Stomach (tissue), 9 donors: ENCODE data around the gene SLC35F3. TPM values are rescaled to one million over a fixed set of nuclear protein-coding genes. Genes with fewer than 3 reads are reported as not detected.

ENCODE experiments used
- DNase-seq, 2 donors: peaks; one replicate each; pipeline versions ENCODE4 v3.0.0 to v3.0.0-alpha.2; 2013 to 2019
- H3K27ac ChIP-seq, 5 donors: fragments of 200-600 bp in 4 of 5; sonication (generic) in 4 of 5; one replicate each; pipeline ENCODE4 v1.5.1; 2013 to 2019; ENCODE audit warnings: mild to moderate bottlenecking in 1 of 5, moderate library complexity in 1 of 5
- H3K27me3 ChIP-seq, 3 donors: fragments of 200-600 bp; sonication (generic); one replicate each; pipeline ENCODE4 v1.5.1; 2017 to 2019; ENCODE audit warnings: mixed run types in 1 of 3
- H3K36me3 ChIP-seq, 4 donors: fragments of 200-600 bp; sonication (generic); 1 replicate in 3 of 4; 2 replicates in 1 of 4; pipeline ENCODE4 v1.5.1; 2016 to 2019
- H3K4me1 ChIP-seq, 4 donors: fragments of 200-600 bp; sonication (generic); one replicate each; pipeline ENCODE4 v1.5.1; 2016 to 2019
- H3K4me3 ChIP-seq, 4 donors: fragments of 200-600 bp; sonication (generic) in 3 of 4; one replicate each; pipeline ENCODE4 v1.5.1; 2016 to 2019; ENCODE audit warnings: mild to moderate bottlenecking in 1 of 4
- H3K9me3 ChIP-seq, 4 donors: fragments of 200-600 bp; sonication (generic); one replicate each; pipeline ENCODE4 v1.5.1; 2016 to 2019
- CTCF ChIP-seq, 7 experiments: fragments of 450-650 bp in 4 of 7; fragments of 200-600 bp in 3 of 7; sonication (generic) in 3 of 7; IDR thresholded peaks; one replicate each; pipeline ENCODE4 v1.5.1; 2016 to 2019; ENCODE audit warnings: antibody characterized with exemption in 7 of 7, control low read depth in 2 of 7, mild to moderate bottlenecking in 1 of 7
- EP300 ChIP-seq: sonication (generic); formaldehyde crosslinking; IDR thresholded peaks from one replicate; pipeline ENCODE4 v1.6.1; 2017; ENCODE audit warnings: antibody characterized with exemption
- POLR2A ChIP-seq, 4 donors: fragments of 450-650 bp; IDR thresholded peaks; one replicate each; pipeline ENCODE4 v1.6.1; 2016; ENCODE audit warnings: antibody characterized with exemption in 4 of 4, control low read depth in 2 of 4, mild to moderate bottlenecking in 1 of 4, moderate library complexity in 1 of 4
- POLR2AphosphoS5 ChIP-seq, 3 donors: sonication (generic); formaldehyde crosslinking; IDR thresholded peaks; one replicate each; pipeline ENCODE4 v1.6.1; 2016; ENCODE audit warnings: antibody characterized with exemption in 3 of 3
- WGBS, 5 donors: extraction: QIAGEN DNeasy Blood & Tissue Kit in 3 of 5; methylation state at CpG; one replicate each; pipeline versions ENCODE4 v1.1.5 to v1.1.7; 2013 to 2018; 5-methylcytosine and 5-hydroxymethylcytosine counted together
- intact Hi-C: fragments of 100-400 bp; cut with DNase I; formaldehyde crosslinking; loops from one replicate; pipeline ENCODE4 v1.15.1; 2023; ENCODE audit warnings: low total_unique reads
- polyA plus RNA-seq, 3 donors: library from polyadenylated mRNA; stranded (reverse); fragments of 200-250 nt; gene quantifications; one replicate each; pipeline ENCODE4 v1.2.3, GENCODE V29; 2013
- total RNA-seq, 5 donors: library from RNA; depleted of rRNA; stranded (reverse); fragments of >200 nt; gene quantifications; one replicate each; pipeline versions ENCODE4 v1.1.0 to v1.2.3, GENCODE V29; 2014 to 2016
- donor health status: healthy with polysubstance abuse.
- donor health status: Bipolar disorder and iron deficiency.
- donor health status: healthy.

SLC35F3 gene
- total and polyA plus RNA-seq, 8 donors: under 0.01 to 1.5 (median 0.59) TPM; not detected in 2

GRCh38 chr1:234279021-234279420, 374.5 kb downstream of the SLC35F3 start:
- Histone ChIP-seq H3K27me3 (peaks cover 0 to 7% (median 0%) of the 10 kb centered on the region in 3 donors), H3K9me3 (no peaks in the 10 kb centered on the region), H3K36me3 (no peaks in the 10 kb centered on the region), H3K4me1 (no peaks in the 10 kb centered on the region), H3K4me3 (no peak overlapping the region), H3K27ac (no peak overlapping the region)
- 71 to 92% (median 85%) methylated on average over 1 of the region's 1 CpG for WGBS, 5 donors
- intact Hi-C loops: no loop called here
- DNase-seq: no peak
- TF ChIP-seq POLR2A (IDR thresholded peaks at IDR 0.05) (no peak), CTCF (IDR thresholded peaks at IDR 0.05) (no peak), POLR2AphosphoS5 (IDR thresholded peaks at IDR 0.05) (no peak), EP300 (no peak)

- Histone ChIP-seq H3K4me3 (no peak overlapping the region), H3K27me3 (no peaks in the 10 kb centered on the region), H3K36me3 (no peaks in the 10 kb centered on the region), H3K9me3 (no peaks in the 10 kb centered on the region), H3K27ac (no peak overlapping the region), H3K4me1 (no peaks in the 10 kb centered on the region)
- WGBS, 5 donors: 74 to 84% (median 80%) methylated on average over 4 of the region's 4 CpGs
- TF ChIP-seq CTCF (IDR thresholded peaks at IDR 0.05) (no peak), POLR2A (IDR thresholded peaks at IDR 0.05) (no peak), POLR2AphosphoS5 (IDR thresholded peaks at IDR 0.05) (no peak), EP300 (no peak)
- intact Hi-C loops: no loop called here
- no peak for DNase-seq
These were observed 376.0 kb downstream of the SLC35F3 start for GRCh38 chr1:234280500-234280899.

- WGBS, 5 donors: 66 to 79% (median 77%) methylated on average over 12 of the region's 12 CpGs
- Histone ChIP-seq H3K27ac (no peak overlapping the region), H3K4me3 (no peak overlapping the region), H3K27me3 (no peaks in the 10 kb centered on the region), H3K36me3 (no peaks in the 10 kb centered on the region), H3K4me1 (no peaks in the 10 kb centered on the region), H3K9me3 (no peaks in the 10 kb centered on the region)
- intact Hi-C loops: no loop called here
- DNase-seq: peak in 1 of 2 donors; percentile 42
- no peak for TF ChIP-seq POLR2A (IDR thresholded peaks at IDR 0.05)
- no peak for TF ChIP-seq EP300
- no peak for TF ChIP-seq CTCF (IDR thresholded peaks at IDR 0.05)
- TF ChIP-seq POLR2AphosphoS5 (IDR thresholded peaks at IDR 0.05): no peak
These were observed 377.5 kb downstream of the SLC35F3 start for GRCh38 chr1:234281826-234282489.

- WGBS, 5 donors: 86 to 97% (median 88%) methylated on average over 4 of the region's 4 CpGs
- DNase-seq: no peak
- H3K27ac ChIP-seq: no peak overlapping the region
- H3K36me3 ChIP-seq: no peaks in the 10 kb centered on the region
- no peaks in the 10 kb centered on the region for H3K27me3 ChIP-seq
- no peaks in the 10 kb centered on the region for H3K4me1 ChIP-seq
- no peak overlapping the region for H3K4me3 ChIP-seq
- no peak for TF ChIP-seq POLR2AphosphoS5 (IDR thresholded peaks at IDR 0.05)
- TF ChIP-seq CTCF (IDR thresholded peaks at IDR 0.05): no peak
- intact Hi-C loops: no loop called here
- peaks cover 0 to 13% (median 9%) of the 10 kb centered on the region in 4 donors for H3K9me3 ChIP-seq
These were observed 381.7 kb downstream of the SLC35F3 start for GRCh38 chr1:234286206-234286605.
